DMS 273 treated with DMSO at 0.1 percent for 48 hours (cell line): ENCODE measurements around the gene SRRM2.

ENCODE experiments used
- DNase-seq: peaks from one replicate; lab custom pipeline; 2025; lab: John Stamatoyannopoulos, UW

The SRRM2 gene

GRCh38 chr16:2762711-2763110 is 10.3 kb downstream of the SRRM2 start:
- no peak for DNase-seq

GRCh38 chr16:2763173-2763572 is 10.7 kb downstream of the SRRM2 start:
- DNase-seq: no peak

GRCh38 chr16:2764718-2765117 is 12.3 kb downstream of the SRRM2 start:
- DNase-seq: no peak

- no peak for DNase-seq
Measured at GRCh38 chr16:2765462-2766404, 13.3 kb downstream of the SRRM2 start.

- DNase-seq: no peak
Measured at GRCh38 chr16:2766430-2767139, 14.1 kb downstream of the SRRM2 start.

- DNase-seq: no peak
Measured at GRCh38 chr16:2767140-2767731, 14.8 kb downstream of the SRRM2 start.

- DNase-seq: no peak
Measured at GRCh38 chr16:2767891-2768290, 15.5 kb downstream of the SRRM2 start.

- DNase-seq: no peak
Measured at GRCh38 chr16:2768403-2769089, 16.1 kb downstream of the SRRM2 start.

- DNase-seq: no peak
Measured at GRCh38 chr16:2769100-2769529, 16.7 kb downstream of the SRRM2 start.

- DNase-seq: no peak
Measured at GRCh38 chr16:2769675-2770056, 17.2 kb downstream of the SRRM2 start.

GRCh38 chr16:2770057-2770951 is 17.9 kb downstream of the SRRM2 start:
- no peak for DNase-seq

- DNase-seq: no peak
Measured at GRCh38 chr16:2771496-2772402, 19.3 kb downstream of the SRRM2 start.

GRCh38 chr16:2773188-2773968 is 20.9 kb downstream of the SRRM2 start:
- no peak for DNase-seq

GRCh38 chr16:2774161-2774891 is 21.9 kb downstream of the SRRM2 start:
- peak; percentile 80 for DNase-seq

- DNase-seq: no peak
Measured at GRCh38 chr16:2775131-2775716, 22.8 kb downstream of the SRRM2 start.

GRCh38 chr16:2775765-2776499 is 23.5 kb downstream of the SRRM2 start:
- DNase-seq: no peak

- no peak for DNase-seq
Measured at GRCh38 chr16:2776500-2777139, 24.2 kb downstream of the SRRM2 start.
